Activated T-helper 2 cell treated with anti-CD3 and anti-CD28 coated beads, Interferon-gamma antibody, Interleukin-2, Interleukin-4, amounts not matched to agents 10 μg/mL and 5 μg/mL and 100 μg/mL, durations not matched to agents 14 hours and 24 hours and 36 hours (primary cell): ENCODE data around the gene USP3. TPM values are rescaled to one million over a fixed set of nuclear protein-coding genes. Genes with fewer than 3 reads are reported as not detected.
A peak's percentile ranks its signal among the peaks of the same experiment; 100 is the strongest.

ENCODE experiments used
- DNase-seq: peaks from one replicate; pipeline ENCODE4 v3.0.0; 2021; ENCODE audit warnings: low spot score
- H3K27ac Mint-ChIP-seq: one replicate; pipeline ENCODE4 v1.8.0; 2021; ENCODE audit warnings: mixed read lengths
- H3K27me3 Mint-ChIP-seq: one replicate; pipeline ENCODE4 v1.8.0; 2021; ENCODE audit warnings: low read depth, mixed read lengths
- H3K36me3 Mint-ChIP-seq: one replicate; pipeline ENCODE4 v1.8.0; 2021; ENCODE audit warnings: low read depth, mixed read lengths
- H3K4me1 Mint-ChIP-seq: one replicate; pipeline ENCODE4 v1.8.0; 2021; ENCODE audit warnings: low read depth, mixed read lengths
- H3K4me3 Mint-ChIP-seq: one replicate; pipeline ENCODE4 v1.8.0; 2021; ENCODE audit warnings: low read depth, mild to moderate bottlenecking, moderate library complexity, mixed read lengths
- H3K9me3 Mint-ChIP-seq: one replicate; pipeline ENCODE4 v1.8.0; 2021; ENCODE audit warnings: mixed read lengths
- intact Hi-C: fragments of 100-400 bp; cut with micrococcal nuclease; formaldehyde crosslinking; loops from one replicate; pipeline ENCODE4 v1.15.1; 2023
- total RNA-seq: library from RNA; stranded (reverse); gene quantifications from 2 replicates; pipeline ENCODE4 v1.2.3, GENCODE V29; 2022

The USP3 gene
- total RNA-seq, 1 donor from 2014 or later = 47.6 TPM

DNA sequence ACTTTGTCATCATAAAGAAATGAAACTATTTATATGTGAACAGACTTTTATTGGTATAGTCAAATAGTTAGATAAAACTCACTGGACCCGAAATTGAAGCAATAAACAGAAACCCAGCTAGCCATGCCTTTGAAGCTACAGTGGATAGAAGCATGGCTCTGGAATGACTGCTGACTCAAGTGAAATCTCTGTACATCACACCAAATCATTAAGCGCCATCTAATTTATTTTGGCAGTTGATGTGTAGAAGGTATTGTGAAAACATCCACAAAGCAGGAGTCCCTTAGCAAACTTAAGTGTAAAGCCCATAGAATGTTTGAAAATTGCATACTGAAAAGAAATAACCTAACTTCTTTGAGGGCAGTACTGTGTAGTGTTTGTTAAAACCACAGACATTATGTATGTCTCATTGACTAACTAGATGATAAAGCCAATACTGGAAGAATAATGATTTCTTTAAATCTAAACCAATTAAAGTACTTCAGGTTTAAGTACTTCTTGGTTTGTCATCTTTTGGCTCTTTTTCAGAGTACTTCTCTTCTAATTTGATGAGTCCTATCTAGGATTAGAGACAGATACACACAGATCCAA, 50.0 kb downstream of the USP3 start:
- Mint-ChIP-seq H3K9me3 (no peaks in the 10 kb centered on the region), H3K36me3 (peaks cover 48% of the 10 kb centered on the region), H3K4me1 (peaks cover 32% of the 10 kb centered on the region), H3K4me3 (no peak overlapping the region), H3K27ac (no peak overlapping the region), H3K27me3 (no peaks in the 10 kb centered on the region)
- intact Hi-C loops = loop anchor here (5.0 kb wide), 1 partner anchor 47 kb away; no protein-coding TSS in a partner anchor
- DNase-seq = no peak

- Mint-ChIP-seq H3K4me1 (peaks cover 37% of the 10 kb centered on the region), H3K4me3 (no peak overlapping the region), H3K9me3 (no peaks in the 10 kb centered on the region), H3K27me3 (no peaks in the 10 kb centered on the region), H3K27ac (no peak overlapping the region), H3K36me3 (peaks cover 55% of the 10 kb centered on the region)
- intact Hi-C loops = no loop called here
- no peak for DNase-seq
Measured at GRCh38 chr15:63555507-63555906, 51.1 kb downstream of the USP3 start.

DNA sequence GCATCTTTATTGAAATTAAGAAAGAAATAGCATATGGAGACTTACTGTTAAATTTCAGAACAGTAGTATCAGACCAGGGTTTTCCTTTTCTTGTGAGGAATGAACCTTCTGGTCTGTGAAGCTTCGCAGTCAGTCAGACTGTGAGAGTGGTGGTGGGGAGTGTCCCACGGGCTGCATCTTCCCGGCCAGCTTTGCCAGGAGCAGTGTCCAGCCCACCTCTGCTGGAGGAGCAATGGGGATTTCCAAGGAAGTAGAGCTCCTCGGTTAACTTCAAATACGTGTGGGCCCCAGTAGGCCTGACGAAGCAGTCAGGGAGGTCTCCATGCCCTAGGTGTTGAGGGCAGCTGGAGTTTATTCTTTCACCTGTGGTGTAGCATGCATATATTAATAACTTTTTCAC, 51.9 kb downstream of the USP3 start:
- Mint-ChIP-seq H3K4me1 (peaks cover 41% of the 10 kb centered on the region), H3K36me3 (peaks cover 63% of the 10 kb centered on the region), H3K27me3 (no peaks in the 10 kb centered on the region), H3K4me3 (no peak overlapping the region), H3K9me3 (no peaks in the 10 kb centered on the region), H3K27ac (no peak overlapping the region)
- DNase-seq = no peak
- intact Hi-C loops = no loop called here

DNA sequence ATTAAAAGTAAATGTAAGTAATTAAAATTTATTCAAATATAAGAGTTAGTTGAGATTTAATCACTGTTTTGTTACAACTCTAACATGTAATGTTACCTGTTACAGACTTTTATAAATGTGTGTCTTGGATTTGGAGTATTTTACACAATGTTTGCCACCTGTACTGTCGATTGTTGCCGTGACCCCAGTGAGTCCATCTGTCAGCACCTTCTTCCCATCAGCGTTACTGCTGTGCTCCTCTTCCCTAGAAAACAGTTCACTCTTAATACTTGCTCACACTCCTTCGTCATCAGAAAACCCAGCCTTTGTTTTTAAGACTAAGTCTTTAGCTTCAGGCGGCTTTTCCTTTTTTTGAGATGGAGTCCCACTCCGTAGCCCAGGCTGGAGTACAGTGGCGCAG, 52.3 kb downstream of the USP3 start:
- no peaks in the 10 kb centered on the region for H3K27me3 Mint-ChIP-seq

DNA sequence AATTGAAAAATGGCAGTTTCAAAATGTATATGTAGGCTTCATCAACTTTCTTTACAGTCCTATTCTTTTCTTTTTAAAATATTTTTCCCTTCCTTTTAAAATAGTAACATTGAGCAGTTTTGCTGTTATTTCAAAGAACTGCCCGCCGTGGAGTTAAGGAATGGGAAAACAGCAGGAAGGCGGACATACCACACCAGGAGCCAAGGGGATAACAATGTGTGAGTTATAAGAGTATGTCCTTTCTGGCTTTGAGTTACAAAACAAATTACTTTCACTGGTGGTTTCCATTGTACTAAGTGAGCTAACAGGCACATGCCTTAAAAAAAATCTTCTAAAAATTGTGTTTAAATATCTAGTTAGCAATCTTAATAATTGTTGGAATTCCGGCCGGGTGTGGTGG, 55.4 kb downstream of the USP3 start:
- Mint-ChIP-seq H3K4me3 (no peak overlapping the region), H3K4me1 (peaks cover 21% of the 10 kb centered on the region), H3K27me3 (no peaks in the 10 kb centered on the region), H3K27ac (no peak overlapping the region), H3K36me3 (peaks cover 83% of the 10 kb centered on the region), H3K9me3 (no peaks in the 10 kb centered on the region)
- intact Hi-C loops = no loop called here
- no peak for DNase-seq

More for the DNA sequence above, 52.3 kb downstream of the USP3 start:
- Mint-ChIP-seq H3K9me3 (no peaks in the 10 kb centered on the region), H3K4me1 (peaks cover 44% of the 10 kb centered on the region), H3K4me3 (no peak overlapping the region), H3K36me3 (peaks cover 68% of the 10 kb centered on the region), H3K27ac (no peak overlapping the region)
- no peak for DNase-seq
- intact Hi-C loops = no loop called here

DNA sequence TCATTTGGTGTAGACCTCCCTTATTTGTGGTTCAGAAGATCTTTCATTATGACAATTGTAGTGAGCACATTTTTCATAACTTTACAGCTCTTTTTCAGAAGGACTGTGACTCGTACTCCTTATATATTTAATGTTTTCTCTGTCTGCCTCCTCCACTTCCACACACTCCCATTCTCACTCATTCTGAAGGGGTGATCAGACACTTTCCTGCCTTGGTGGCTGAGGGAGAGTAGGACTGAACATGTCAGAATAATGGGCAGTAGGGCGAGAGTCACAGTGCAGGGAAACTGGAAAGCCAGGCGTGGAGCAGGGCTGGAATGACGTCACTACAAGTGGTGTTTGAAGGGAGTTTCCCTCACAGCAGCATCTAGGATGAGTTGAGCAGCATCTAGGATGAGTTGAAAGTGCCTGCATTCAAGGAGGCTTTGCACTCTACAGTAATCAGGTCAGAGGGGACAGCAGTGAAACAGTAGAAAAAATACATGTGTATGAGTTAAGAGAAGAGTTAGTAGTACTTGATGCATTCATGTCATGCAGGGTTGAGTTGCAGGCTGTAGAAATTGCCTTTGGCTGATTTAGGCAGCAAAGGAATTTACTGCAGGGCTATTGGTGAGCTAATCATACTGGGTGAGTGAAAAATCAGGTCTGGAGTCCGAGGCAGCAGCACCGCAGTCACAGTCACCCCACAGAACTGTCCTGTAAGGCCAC, 56.5 kb downstream of the USP3 start:
- Mint-ChIP-seq H3K36me3 (peaks cover 86% of the 10 kb centered on the region), H3K27me3 (no peaks in the 10 kb centered on the region), H3K9me3 (no peaks in the 10 kb centered on the region), H3K4me1 (peaks cover 20% of the 10 kb centered on the region), H3K27ac (peak overlapping the region; percentile 66), H3K4me3 (no peak overlapping the region)
- no peak for DNase-seq
- intact Hi-C loops = no loop called here

DNA sequence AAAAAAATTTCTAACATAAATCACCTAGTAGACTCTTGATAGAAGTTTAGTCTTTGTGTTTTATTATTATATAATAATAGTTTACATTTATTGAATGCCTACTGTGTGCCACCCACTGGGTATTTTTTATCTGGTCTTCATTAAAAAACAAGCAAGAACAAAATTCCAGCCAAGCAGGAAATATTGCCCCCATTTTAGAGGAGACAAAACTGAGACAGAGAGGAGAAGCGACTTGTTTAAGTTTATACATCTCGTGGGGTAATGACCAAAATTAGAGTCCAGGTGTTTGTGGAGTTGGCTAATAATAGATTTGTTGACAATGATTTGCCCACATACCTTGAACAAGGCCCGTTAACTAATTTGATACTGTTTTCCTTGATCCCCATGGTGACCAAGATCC, 59.7 kb downstream of the USP3 start:
- Mint-ChIP-seq H3K27me3 (no peaks in the 10 kb centered on the region), H3K27ac (no peak overlapping the region), H3K4me3 (no peak overlapping the region), H3K36me3 (peaks cover 73% of the 10 kb centered on the region), H3K9me3 (no peaks in the 10 kb centered on the region), H3K4me1 (peaks cover 22% of the 10 kb centered on the region)
- DNase-seq = no peak
- intact Hi-C loops = no loop called here

- intact Hi-C loops = no loop called here
- H3K4me3 Mint-ChIP-seq = no peak overlapping the region
Measured at GRCh38 chr15:63565536-63566186, 61.3 kb downstream of the USP3 start.

DNA sequence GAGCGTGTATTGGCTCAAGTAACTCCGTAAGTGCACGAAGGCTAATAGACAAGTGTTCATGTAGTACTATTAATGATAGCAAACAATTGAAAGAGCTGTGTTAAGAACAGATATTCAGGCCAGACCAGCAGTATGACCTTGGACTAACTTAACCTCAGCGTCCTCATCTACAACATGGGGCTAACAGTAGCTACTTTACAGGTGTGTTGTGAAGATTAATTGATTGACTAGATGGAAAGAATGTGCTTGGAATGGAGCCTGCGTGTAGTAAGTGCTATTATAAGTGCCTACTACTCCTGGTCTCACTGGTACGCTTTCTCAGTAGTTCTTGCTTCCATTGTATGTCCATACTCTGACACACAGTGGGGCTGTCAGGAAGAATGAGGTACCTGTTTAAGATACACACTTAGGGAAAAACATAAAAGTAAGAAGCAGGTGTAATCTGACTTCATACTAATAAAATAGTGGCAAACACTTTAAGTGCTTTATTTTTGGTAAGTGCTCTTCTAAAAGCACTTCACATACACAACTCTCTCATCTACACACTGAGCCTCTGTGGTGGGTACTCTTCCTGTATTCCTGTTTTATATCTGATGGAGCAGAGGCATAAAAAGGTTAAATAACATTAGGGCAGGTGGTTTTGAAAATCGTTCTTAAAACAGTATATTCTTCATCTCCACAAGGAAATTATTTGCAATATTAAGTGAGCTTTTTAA, 68.5 kb downstream of the USP3 start:
- peak overlapping the region; percentile 9 for H3K27ac Mint-ChIP-seq
- H3K4me1 Mint-ChIP-seq = peaks cover 7% of the 10 kb centered on the region
- DNase-seq = no peak

More at GRCh38 chr15:63565536-63566186, 61.3 kb downstream of the USP3 start:
- no peaks in the 10 kb centered on the region for H3K9me3 Mint-ChIP-seq
- H3K27me3 Mint-ChIP-seq = no peaks in the 10 kb centered on the region
- H3K4me1 Mint-ChIP-seq = peaks cover 13% of the 10 kb centered on the region
- DNase-seq = no peak
- peaks cover 73% of the 10 kb centered on the region for H3K36me3 Mint-ChIP-seq
- no peak overlapping the region for H3K27ac Mint-ChIP-seq

DNA sequence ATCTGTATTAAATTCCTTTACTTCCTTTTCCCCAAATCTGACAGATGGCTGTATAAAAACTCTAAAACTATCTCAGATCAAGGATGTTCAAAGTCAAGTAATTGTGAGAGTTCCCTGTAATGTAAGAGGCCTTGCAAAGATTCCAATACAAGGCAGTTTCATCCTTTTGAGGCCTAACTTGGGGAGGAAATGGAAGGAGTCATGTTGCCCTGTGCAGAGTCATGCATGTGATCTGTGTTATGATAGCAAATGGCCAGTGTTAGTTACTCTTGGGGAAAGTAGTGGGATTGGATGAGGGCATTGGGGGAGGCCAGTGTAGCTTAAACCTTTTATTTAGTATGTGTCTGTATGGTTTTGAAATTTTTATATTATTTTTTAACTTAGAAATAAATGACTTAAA, 69.1 kb downstream of the USP3 start:
- Mint-ChIP-seq H3K9me3 (no peaks in the 10 kb centered on the region), H3K4me3 (no peak overlapping the region), H3K4me1 (peaks cover 6% of the 10 kb centered on the region), H3K36me3 (peaks cover 61% of the 10 kb centered on the region), H3K27ac (peak overlapping the region; percentile 9), H3K27me3 (no peaks in the 10 kb centered on the region)
- DNase-seq = no peak
- intact Hi-C loops = no loop called here

More for the DNA sequence above, 68.5 kb downstream of the USP3 start:
- H3K4me3 Mint-ChIP-seq = no peak overlapping the region
- intact Hi-C loops = no loop called here
- no peaks in the 10 kb centered on the region for H3K9me3 Mint-ChIP-seq
- H3K27me3 Mint-ChIP-seq = no peaks in the 10 kb centered on the region
- peaks cover 65% of the 10 kb centered on the region for H3K36me3 Mint-ChIP-seq

GRCh38 chr15:63575312-63575711, 70.9 kb downstream of the USP3 start:
- DNase-seq = no peak
- Mint-ChIP-seq H3K36me3 (peaks cover 52% of the 10 kb centered on the region), H3K27me3 (no peaks in the 10 kb centered on the region), H3K4me3 (no peak overlapping the region), H3K9me3 (no peaks in the 10 kb centered on the region), H3K27ac (no peak overlapping the region), H3K4me1 (peaks cover 6% of the 10 kb centered on the region)
- intact Hi-C loops = no loop called here

DNA sequence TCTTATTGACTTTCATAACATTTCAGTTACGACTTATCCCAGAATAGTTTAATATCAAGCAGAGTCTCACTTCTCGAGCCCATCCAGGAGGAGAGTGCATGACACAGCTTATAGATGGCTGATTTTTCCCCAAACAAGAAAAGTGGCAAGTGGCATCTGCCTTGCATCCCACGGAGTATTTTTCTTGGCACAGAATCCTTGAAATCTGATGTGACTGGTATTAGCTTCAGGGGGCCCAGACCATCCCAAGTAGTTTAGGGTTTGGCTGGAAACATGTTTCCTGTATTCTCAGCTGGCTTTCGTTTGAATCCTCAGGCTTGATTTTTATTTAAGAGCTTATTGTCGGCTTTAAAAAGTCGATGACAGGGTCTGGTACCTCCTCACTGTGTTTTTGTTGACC, 72.0 kb downstream of the USP3 start:
- Mint-ChIP-seq H3K27ac (no peak overlapping the region), H3K27me3 (no peaks in the 10 kb centered on the region), H3K4me1 (peaks cover 6% of the 10 kb centered on the region), H3K4me3 (no peak overlapping the region), H3K36me3 (peaks cover 48% of the 10 kb centered on the region), H3K9me3 (no peaks in the 10 kb centered on the region)
- intact Hi-C loops = no loop called here
- no peak for DNase-seq

DNA sequence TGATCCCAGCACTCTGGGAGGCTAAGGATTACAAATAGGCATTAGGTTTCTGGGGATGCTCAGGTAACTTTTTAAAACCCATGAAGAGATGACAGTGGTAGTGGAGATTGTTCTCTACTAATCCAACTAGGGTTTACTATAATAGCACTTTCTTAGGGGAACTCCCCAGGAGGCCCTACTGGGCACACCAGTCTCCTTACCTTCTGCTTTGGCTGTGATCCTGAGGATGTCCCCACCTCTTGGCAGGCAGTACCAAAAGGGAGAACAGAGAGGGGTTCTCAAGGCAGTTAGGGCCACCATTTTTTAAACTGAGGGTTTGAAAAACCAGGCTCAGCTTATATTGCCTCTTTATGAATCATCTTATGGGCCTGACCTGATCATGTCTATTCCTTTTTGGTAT, 77.8 kb downstream of the USP3 start:
- Mint-ChIP-seq H3K27ac (peak overlapping the region; percentile 38), H3K4me3 (no peak overlapping the region), H3K27me3 (no peaks in the 10 kb centered on the region), H3K36me3 (peaks cover 55% of the 10 kb centered on the region), H3K9me3 (peaks cover 8% of the 10 kb centered on the region), H3K4me1 (peaks cover 3% of the 10 kb centered on the region)
- intact Hi-C loops = no loop called here
- DNase-seq = no peak
